Measurements from ENCODE around the gene FAM53A. TPM values are rescaled to one million over a fixed set of nuclear protein-coding genes. Genes with fewer than 3 reads are reported as not detected.

FAM53A gene, protein sequence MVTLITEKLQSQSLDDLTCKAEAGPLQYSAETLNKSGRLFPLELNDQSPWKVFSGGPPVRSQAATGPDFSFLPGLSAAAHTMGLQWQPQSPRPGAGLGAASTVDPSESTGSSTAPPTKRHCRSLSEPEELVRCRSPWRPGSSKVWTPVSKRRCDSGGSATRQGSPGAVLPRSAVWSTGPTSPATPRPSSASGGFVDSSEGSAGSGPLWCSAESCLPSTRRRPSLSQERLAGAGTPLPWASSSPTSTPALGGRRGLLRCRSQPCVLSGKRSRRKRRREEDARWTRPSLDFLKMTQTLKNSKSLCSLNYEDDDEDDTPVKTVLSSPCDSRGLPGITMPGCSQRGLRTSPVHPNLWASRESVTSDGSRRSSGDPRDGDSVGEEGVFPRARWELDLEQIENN
- total RNA-seq: 2.9 and 7.6 TPM in 2 replicates

DNA sequence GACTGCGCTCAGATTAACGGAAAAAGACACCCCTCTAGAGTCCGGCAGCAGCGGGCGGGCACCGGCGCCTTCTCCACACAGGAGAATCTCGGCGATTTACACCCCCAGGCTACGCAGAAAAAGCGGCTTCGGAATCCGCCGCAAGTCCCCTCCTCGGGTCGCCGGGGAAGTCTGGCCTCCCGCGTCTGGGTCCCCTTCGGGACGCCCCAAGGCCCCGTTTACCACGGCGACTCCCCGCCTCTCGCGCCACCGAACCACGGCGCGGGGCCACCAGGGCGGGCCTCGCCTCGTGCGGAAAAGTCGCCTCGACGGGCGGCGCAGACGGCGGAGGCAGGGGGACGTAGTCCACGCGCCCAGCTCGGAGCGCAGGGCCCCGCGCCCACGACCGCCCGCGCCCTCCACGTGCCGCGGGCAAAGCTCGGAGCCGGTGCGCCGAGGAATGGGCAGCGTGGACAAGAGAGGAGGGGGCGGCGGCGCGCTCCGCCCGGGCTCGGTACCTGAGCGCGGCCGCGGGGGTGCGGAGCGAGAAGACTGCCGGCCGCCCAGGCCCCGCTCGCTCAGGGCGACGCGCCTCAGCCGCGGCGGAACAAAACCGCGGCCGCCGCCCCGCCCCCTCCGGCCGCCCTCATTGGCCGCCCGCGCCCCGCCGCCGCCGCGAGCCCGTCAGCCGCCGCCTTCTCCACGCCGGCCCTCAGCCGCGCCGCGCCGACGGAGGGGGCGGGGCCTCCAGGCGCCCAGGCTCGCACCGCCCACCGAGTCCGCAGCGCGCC lies at the start of gene FAM53A:
Gene FAM53A, minus strand, starts transcription at position 578 of the 770 bp plus-strand sequence. CDS start 15,572 bp downstream, outside the sequence.
- DNase-seq (ENCODE audit: low read depth): peak; percentile 27

DNA sequence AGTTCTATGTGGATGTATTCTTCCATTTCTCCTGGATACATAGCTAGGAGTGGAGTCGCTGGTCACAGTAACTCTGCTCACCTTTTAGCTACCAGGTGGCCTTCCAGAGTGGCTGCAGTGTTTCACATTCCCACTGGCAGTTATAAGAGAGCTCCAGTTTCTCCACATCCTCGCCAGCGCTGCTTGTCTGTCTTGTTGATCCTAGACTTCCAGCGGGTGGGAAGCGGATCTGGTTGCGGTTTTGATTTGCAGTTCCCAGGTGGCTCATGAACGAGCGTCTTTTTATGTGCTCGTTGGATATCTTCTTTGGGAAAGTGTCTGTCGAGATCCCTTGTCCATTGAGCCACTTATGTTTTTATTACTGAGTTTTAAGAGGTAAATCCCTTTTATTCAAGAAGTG lies 48.8 kb upstream of the FAM53A start:
- DNase-seq (ENCODE audit: low read depth): no peak

DNA sequence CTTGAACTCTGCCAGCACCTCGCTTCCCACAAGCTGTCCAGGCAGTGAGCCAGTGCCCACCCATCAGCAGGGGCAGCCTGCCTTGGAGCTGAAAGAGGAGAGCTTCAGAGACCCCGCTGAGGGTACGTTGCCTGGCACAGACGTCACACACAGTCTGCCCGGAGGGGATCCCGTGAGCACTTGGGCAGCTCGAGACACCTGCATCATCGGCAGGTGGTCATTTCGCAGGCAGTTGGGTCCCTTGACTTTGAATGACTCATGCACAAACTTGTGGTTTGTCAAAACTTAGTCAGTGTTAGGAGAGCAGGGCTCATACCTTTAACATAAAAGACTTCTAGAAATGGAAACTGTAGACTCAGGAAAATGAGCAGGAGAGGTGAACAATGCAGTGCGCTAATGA lies 47.1 kb upstream of the FAM53A start:
- DNase-seq (ENCODE audit: low read depth): peak; percentile 88

DNA sequence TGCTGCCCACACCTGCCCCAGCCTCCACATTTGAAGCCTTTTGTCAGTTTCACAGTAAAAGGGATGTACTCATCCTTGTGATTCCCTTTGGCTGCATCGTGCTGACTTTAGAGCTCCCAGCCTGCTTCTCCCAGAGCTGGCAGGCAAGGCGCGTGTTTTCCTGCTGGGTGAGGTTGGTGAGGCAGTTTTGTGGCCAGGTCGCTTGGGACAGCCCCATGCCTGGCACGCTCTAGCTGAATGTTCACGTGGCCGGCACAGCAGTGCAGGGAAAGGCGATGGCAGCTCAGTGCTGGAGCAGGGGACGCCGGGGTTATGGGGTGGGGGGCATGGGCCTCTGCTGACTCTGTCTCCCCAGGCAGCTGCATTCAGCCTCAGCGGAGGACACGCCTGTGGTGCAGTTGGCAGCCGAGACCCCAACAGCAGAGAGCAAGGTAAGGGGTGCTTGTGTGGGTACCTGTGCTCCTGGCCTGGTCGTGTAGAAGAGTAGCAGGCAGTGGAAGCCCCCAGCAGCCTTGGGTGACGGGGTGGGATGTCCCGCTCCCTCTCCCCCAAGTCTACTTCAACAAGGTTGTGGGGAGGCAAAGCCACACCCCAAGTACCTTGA lies 46.5 kb upstream of the FAM53A start:
- DNase-seq (ENCODE audit: low read depth): no peak

DNA sequence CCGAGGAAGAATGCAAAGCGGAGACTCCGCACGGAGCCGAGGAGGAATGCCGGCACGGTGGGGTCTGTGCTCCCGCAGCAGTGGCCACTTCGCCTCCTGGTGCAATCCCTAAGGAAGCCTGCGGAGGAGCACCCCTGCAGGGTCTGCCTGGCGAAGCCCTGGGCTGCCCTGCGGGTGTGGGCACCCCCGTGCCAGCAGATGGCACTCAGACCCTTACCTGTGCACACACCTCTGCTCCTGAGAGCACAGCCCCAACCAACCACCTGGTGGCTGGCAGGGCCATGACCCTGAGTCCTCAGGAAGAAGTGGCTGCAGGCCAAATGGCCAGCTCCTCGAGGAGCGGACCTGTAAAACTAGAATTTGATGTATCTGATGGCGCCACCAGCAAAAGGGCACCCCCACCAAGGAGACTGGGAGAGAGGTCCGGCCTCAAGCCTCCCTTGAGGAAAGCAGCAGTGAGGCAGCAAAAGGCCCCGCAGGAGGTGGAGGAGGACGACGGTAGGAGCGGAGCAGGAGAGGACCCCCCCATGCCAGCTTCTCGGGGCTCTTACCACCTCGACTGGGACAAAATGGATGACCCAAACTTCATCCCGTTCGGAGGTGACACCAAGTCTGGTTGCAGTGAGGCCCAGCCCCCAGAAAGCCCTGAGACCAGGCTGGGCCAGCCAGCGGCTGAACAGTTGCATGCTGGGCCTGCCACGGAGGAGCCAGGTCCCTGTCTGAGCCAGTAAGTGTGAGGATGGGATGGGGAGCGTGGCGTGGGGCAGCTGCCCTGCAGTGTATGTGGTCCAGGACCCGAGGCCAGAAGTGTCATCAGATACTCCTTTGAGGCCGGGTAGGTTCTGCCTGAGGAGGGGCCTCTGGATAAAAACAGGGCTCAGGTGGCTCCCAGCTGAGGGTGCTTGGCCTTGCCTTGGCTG lies 44.2 kb upstream of the FAM53A start:
- DNase-seq (ENCODE audit: low read depth): no peak

DNA sequence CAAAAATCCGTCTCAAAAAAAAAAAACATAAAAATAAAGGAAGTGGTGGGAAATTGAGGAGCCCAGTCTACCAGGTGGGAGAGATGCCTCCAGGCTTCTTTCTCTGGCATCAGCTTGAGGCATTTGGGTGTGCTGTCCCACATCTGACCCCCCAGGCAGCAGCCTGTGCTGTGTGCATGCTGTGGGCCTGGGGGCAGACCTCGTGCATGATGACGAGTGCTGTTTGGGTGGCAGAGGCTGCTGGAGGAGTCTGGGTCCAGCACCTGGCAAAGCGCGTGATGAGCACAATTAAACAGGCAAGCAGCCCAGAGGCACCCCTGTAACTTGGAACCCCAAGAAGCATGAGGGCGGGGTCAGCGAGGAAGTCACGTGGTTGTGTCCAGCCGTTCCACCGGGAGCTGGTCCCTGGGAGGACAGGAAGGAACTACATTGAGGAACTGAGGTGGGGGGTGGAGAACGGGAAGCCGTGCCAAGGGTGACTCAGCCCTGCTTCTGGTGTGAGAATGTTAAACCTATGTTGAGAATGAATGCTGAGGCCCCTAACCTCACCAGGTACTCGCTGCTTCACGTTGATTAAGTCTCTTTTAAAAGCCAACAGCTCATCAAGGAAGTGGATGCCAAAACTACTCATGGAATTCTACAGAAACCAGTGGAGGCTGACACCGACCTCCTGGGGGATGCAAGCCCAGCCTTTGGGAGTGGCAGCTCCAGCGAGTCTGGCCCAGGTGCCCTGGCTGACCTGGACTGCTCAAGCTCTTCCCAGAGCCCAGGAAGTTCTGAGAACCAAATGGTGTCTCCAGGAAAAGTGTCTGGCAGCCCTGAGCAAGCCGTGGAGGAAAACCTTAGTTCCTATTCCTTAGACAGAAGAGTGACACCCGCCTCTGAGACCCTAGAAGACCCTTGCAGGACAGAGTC lies 43.3 kb upstream of the FAM53A start:
- DNase-seq (ENCODE audit: low read depth): peak; percentile 92

DNA sequence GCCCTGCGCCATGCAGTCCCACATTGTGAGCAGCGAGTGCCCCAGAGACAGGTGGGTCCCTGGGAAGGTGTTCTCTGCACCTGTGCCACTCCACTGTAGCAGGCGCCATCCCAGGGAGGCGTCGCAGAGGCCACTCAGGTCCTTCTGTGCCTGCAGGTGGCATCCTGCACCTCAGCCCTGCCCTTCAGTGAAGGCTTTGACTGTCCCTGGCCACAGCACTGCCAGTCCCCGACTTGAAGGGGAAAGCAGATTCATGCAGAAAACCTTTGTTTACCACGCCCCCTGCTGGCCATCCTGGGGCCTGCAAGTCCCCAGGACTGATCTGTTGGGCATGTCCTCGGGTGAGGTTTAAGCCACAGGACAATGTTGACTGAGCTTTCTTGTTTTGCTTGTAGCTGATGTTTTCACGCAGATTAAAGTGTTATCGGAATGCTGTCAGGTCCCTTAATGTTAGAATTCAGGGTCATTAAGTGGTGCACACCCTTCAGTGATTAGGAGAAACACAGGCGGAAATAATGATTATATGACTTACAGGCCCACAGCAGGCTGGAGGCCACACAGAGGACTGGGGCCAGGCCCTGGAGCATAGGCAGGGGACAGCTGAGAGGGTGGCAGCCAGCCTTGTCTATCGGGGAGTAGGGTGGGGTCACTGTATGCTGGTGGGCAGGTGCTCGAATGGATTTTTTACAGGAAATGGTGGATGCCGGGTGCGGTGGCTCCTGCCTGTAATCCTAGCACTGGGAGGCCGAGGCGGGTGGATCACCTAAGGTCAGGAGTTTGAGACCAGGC lies 42.2 kb upstream of the FAM53A start:
- DNase-seq (ENCODE audit: low read depth): peak; percentile 76

DNA sequence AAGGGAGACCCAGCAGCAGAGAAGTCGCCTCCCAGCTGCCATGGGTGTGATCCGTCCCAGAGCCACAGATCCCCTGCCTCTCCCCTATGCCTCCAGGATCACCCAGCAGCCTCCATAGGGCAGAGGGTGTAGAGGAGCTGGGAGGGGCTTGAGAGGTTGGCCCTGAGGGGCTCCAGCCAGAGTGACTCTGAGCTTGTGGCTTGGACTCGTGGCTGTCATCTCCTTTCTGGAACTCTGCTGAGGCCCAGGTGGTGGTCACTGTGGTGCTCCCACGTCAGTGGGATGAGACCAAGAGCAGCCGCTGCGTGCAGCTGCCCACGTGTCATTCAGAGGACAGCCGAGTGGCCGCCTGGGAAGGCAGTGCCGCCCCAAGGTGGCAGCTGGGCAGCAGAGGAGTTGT lies 41.4 kb upstream of the FAM53A start:
- no peak for DNase-seq (ENCODE audit: low read depth)

DNA sequence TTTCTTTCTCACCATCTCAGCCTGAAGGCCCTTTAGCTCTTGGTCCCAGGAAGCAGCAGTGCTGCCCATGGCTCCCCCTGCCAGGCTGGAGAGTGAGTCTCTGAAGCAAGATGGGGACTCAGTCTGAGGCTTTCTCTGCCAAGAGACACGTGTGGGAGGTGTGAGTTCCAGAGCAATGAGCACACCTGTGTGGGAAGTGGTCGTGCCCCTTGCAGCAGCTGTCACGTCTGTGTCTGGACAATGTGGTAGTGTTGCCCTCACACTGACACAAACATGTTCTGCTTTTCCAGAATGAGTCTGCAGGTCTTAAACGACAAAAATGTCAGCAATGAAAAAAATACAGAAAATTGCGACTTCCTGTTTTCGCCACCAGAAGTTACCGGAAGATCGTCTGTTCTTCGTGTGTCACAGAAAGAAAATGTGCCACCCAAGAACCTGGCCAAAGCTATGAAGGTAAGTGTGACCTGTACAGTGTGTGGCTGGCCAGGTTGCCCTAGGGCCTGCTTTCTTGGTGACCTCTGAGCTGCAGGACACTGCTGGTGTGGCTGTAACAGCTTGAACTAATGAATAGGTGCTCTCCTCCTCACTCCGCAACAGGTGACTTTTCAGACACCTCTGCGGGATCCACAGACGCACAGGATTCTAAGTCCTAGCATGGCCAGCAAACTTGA lies 39.2 kb upstream of the FAM53A start:
- DNase-seq (ENCODE audit: low read depth): no peak

DNA sequence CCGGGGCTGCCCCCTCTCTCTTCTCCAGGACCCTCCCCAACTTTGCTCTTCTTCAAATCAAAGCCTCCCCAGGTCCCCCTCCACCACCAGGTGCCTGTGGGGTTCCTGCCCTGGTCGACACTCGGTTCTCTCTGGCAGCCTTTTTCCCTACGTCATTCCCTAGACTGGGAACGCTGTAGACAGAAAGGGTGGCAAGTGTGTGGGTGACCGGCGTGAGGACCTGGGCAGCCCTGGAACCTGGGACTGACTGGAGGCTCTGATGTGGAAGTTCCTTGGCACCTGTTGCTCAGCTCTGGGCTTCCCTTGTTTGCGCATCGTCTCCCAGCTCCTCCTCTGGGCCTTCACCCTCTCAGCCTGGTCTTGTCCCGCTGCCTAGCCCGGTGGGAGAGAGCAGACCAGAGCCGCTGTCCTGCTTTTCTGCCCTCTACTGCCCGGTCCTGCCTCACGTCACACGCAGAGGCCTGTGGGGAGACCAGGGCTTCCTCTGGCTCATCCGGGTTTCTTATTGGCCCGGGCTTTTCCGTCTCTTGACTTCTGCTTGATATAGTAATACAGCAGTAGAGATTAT lies 38.5 kb upstream of the FAM53A start:
- DNase-seq (ENCODE audit: low read depth): no peak

DNA sequence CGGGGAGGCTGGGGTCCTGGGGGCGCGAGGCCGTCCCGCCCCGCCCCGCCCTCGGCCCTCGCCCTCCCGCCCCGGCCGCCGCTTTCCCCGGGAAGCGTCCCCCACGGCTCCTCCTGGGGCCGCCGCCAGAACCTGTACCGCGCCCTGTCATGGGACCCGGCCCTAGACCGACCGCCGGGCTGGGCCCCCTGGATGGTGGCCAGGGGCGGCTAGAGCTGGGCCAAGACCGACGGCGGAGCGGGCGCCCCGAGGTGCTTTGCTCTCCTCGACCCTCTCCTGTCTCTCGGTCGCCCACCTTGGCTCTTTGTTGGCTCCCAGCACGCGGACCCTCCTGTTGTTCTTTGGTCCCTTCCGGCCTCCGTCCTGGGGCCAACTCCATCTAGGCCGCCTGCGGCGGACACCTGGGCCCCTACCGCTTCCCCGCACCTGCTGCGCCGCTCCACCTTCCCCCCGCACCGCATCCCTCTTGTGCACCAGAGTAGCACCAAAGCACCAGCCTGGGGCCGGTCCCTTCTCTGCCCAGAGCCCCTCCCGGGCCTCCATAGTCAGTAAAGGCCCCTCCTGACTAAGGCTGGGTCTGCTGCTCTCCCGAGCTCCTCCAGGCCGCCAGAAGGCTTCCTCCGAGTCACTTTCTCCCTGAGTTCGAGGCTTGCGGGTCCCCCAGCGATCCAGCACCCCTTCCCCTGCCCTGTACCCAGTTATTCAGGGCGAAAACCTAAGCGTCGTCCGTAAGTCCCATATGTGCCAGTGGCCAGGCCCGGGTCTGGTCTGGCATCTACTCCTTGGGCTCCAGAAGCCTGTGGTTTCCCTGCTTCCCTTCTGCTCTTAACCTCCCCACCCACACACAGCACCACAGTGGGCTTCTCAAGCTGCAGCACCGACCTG lies 37.8 kb upstream of the FAM53A start:
- DNase-seq (ENCODE audit: low read depth): no peak

DNA sequence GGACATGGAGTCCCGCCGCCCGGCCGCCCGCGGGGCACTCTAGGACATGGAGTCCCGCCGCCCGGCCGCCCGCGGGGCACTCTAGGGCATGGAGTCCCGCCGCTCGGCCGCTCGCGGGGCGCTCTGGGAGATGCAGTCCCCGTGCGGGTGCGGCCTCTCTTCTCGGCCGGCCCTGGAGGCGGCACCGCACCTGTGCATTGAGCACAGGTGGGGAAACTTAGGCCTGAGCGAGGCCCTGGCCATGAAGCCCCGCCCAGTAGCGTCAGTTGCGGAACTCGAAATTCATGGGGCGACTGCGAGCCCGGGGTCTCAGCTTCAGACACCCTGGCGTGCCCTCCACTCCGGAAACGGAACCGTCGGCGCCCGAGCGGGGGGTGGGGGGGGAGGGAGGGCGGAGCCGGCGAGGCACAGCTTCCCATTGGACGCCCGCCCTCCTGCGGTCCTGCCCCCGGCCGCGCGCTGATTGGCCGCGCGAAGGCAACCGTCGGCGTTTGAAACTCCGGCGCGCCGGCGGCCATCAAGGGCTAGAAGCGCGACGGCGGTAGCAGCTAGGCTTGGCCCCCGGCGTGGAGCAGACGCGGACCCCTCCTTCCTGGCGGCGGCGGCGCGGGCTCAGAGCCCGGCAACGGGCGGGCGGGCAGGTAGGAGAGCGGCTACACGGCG lies 37.0 kb upstream of the FAM53A start, which contains the start of the genes TACC3 and TMEM129:
Gene TACC3, plus strand, starts transcription at position 519 of the 663 bp plus-strand sequence. CDS start 1,901 bp downstream, outside the sequence.
Gene TMEM129, minus strand, starts transcription at position 321 of the 663 bp plus-strand sequence. CDS start 486 bp downstream, outside the sequence.
- DNase-seq (ENCODE audit: low read depth): peak; percentile 90

DNA sequence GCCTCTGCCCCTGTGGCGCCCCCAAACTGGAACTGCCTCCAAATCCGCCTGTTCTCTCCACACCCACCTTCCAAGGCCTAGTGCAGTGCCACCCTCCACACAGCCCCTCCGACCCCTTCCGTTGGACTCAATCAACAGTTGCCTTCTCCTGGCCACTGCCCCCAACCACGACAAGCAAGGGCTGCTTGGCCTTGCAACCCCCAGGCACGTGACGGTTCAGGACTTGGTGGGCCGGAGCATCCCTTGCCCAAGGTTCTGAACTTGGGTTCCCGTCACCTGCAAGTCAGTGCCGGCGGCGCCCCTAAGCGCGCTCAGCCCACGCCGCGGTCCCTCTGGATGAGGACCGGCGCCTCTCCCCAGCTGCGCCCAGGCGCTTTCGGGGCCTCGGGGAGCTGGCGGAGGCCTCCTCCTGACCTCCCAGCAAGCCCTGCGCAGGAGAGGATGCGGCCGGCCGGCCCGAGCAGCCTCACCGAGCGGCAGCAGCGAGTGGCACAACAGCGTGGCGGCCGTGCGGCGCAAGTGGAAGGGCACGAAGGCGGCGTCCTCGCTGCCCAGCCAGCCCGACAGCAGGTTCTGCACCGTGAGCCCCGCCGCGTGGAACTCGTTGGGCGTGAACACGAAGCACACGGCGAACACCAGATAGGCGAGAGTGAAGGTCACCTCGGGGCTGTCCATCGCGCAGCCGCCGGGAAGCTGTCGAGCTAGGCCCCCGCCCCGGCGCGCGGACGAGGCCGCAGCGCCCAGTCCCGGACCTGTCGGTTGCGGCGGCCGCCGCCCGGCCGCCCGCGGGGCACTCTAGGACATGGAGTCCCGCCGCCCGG lies 36.3 kb upstream of the FAM53A start:
- DNase-seq (ENCODE audit: low read depth): no peak

DNA sequence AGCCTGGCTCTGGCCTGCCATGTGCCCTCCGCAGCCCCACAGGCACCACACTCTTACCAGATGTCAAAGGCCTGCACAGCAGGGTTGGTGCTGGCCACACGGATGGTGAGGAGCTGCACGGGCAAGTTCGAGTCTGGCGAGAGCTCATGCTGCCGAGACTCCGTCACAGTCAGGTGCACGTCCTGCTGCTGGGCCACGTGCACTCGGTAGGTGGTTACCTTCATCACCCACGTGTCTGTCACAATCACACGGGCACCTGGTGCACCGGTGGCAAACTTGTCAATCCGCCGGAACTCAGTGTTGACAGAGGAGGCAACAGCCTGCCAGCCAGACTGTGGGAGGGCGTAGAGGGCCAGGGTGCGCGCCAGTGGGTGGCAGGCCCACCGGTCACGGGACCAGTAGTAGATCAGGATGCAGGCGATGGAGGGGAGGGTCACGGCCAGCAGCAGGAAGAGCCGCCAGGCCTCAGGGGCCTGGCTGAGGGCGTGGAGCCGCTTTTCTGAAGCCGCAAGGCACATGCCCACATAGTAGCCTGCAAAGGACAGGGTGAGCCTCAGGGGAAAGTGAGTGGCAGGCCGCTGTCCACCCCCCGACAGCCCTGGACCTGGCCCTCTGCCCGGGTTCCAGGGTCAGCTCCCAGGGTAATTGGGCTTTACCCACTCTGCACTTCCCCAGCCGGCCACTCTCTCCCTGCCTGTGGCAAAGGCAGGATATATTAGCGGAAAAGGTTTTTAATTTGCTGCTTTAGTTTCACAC lies 34.2 kb upstream of the FAM53A start:
- DNase-seq (ENCODE audit: low read depth): no peak

Measured in renal cortical epithelial cell (primary cell).